HAP-1 (cell line): ENCODE results near the gene LYRM4.

Source experiments
- DNase-seq, 2 experiments: peaks; one replicate each; pipeline ENCODE4 v3.0.0-alpha.2; 2016 to 2020; ENCODE audit warnings: low spot score in 2 of 2
- H3K27me3 ChIP-seq: fragments of 250-450 bp; sonication (Bioruptor Pico); 2 replicates; pipeline ENCODE4 v1.5.1; 2020; ENCODE audit warnings: low read depth, mild to moderate bottlenecking, moderate library complexity
- H3K36me3 ChIP-seq: fragments of 250-450 bp; sonication (Bioruptor Pico); replicated peaks from 2 replicates; pipeline ENCODE4 v1.5.1; 2020; ENCODE audit warnings: mild to moderate bottlenecking
- H3K4me1 ChIP-seq: fragments of 250-450 bp; sonication (Bioruptor Pico); 2 replicates; pipeline ENCODE4 v1.5.1; 2020; ENCODE audit warnings: mild to moderate bottlenecking
- H3K4me3 ChIP-seq: fragments of 250-450 bp; sonication (Bioruptor Pico); 2 replicates; pipeline ENCODE4 v1.5.1; 2020; ENCODE audit warnings: mild to moderate bottlenecking, moderate library complexity
- H3K9me3 ChIP-seq: fragments of 250-450 bp; sonication (Bioruptor Pico); 2 replicates; pipeline ENCODE4 v1.5.1; 2020; ENCODE audit warnings: mild to moderate bottlenecking, moderate library complexity
- in situ Hi-C: fragments of 300-500 bp; cut with MboI; formaldehyde crosslinking; loops from 3 replicates; pipeline ENCODE4 v1.14.3; 2020; ENCODE audit warnings: low sequenced_read_pairs, inconsistent platforms, mixed read lengths

The LYRM4 gene

GRCh38 chr6:5203546-5203945, 57.2 kb downstream of the LYRM4 start:
- DNase-seq: no peak
- Histone ChIP-seq H3K27me3 (no peaks in the 10 kb centered on the region), H3K9me3 (no peaks in the 10 kb centered on the region), H3K4me3 (no peak overlapping the region), H3K4me1 (peaks cover 29% of the 10 kb centered on the region), H3K36me3 (peaks cover 3% of the 10 kb centered on the region; the same call in 1 of the 2 replicates)
- in situ Hi-C loops: no loop called here

GRCh38 chr6:5202941-5203340, 57.8 kb downstream of the LYRM4 start:
- Histone ChIP-seq H3K9me3 (no peaks in the 10 kb centered on the region), H3K4me3 (no peak overlapping the region), H3K4me1 (peaks cover 35% of the 10 kb centered on the region), H3K27me3 (no peaks in the 10 kb centered on the region), H3K36me3 (peaks cover 3% of the 10 kb centered on the region; the same call in 1 of the 2 replicates)
- in situ Hi-C loops: no loop called here
- no peak for DNase-seq

GRCh38 chr6:5202206-5202605, 58.5 kb downstream of the LYRM4 start:
- Histone ChIP-seq H3K27me3 (no peaks in the 10 kb centered on the region), H3K9me3 (no peaks in the 10 kb centered on the region), H3K36me3 (0 out of 2 replicates have a peak, but pooled peaks cover 3% of the 10 kb centered on the region), H3K4me3 (no peak overlapping the region), H3K4me1 (peaks cover 39% of the 10 kb centered on the region)
- DNase-seq: no peak
- in situ Hi-C loops: no loop called here

DNA sequence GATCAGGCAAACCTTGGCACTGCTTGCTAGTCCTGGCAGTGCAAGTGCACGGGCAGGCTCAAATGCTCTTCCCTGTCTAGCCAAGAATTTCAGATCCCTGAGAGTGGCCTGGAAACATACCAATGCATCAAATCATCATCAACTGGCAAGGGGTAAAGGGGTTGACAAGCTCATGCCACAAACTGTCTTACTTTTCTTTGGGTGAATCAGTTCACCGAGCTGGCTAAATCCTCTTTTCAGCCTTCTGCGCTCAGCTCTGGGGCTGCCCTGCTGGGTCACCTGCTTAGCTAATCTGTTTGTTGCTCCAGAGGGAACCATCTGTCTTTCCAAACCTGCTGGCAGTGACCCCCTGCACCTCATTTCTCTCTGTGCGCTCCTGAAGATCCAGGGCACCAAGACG, 59.5 kb downstream of the LYRM4 start:
- H3K36me3 ChIP-seq: no peaks in the 10 kb centered on the region; the same call in 1 of the 2 replicates
- DNase-seq: no peak
- no peak overlapping the region for H3K4me3 ChIP-seq
- H3K9me3 ChIP-seq: no peaks in the 10 kb centered on the region
- peaks cover 38% of the 10 kb centered on the region for H3K4me1 ChIP-seq
- in situ Hi-C loops: no loop called here
- no peaks in the 10 kb centered on the region for H3K27me3 ChIP-seq

DNA sequence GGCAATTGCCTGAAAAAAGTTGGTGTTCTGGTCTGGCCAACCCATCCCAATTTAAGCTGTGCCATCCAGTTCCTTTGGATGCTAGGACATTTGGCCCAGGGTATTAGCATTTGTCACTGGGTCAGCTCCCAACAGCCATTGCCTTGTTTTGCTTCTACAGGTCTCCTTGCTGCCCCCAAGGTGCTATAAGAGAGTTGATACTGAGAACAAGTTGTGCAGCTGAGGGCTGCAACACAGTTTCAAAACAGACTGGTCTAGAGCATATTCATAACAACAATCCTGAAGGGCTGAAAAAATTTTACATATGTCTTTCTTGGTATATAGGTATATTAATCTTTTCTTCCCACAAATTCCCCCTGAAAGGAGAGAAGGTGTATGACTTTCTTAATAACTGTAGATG, 61.0 kb downstream of the LYRM4 start:
- H3K9me3 ChIP-seq: no peaks in the 10 kb centered on the region
- no peaks in the 10 kb centered on the region for H3K27me3 ChIP-seq
- peaks cover 23% of the 10 kb centered on the region for H3K4me1 ChIP-seq
- H3K36me3 ChIP-seq: no peaks in the 10 kb centered on the region; the same call in 1 of the 2 replicates
- H3K4me3 ChIP-seq: no peak overlapping the region
- no peak for DNase-seq
- in situ Hi-C loops: no loop called here

DNA sequence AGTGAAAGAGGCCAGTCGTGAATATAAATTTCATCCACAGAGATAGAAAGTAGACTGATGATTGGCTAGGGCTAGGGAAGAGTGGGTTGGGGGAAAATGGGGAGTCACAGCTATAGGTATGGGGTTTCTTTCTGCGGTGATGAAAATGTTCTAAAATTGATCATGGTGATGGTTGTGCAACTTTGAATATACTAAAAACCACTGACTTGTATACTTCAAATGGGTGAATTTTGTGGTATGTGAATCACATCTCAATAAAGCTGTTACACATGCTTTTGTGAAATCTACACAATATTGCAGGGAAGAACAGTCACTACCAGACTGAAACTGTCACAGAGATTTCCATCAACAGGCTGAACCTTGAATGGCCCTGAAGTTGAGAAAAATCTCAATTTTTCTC, 61.5 kb downstream of the LYRM4 start:
- H3K9me3 ChIP-seq: no peaks in the 10 kb centered on the region
- H3K27me3 ChIP-seq: no peaks in the 10 kb centered on the region
- H3K4me3 ChIP-seq: no peak overlapping the region
- no peaks in the 10 kb centered on the region; the same call in 1 of the 2 replicates for H3K36me3 ChIP-seq
- no peak for DNase-seq
- peaks cover 19% of the 10 kb centered on the region for H3K4me1 ChIP-seq
- in situ Hi-C loops: no loop called here

DNA sequence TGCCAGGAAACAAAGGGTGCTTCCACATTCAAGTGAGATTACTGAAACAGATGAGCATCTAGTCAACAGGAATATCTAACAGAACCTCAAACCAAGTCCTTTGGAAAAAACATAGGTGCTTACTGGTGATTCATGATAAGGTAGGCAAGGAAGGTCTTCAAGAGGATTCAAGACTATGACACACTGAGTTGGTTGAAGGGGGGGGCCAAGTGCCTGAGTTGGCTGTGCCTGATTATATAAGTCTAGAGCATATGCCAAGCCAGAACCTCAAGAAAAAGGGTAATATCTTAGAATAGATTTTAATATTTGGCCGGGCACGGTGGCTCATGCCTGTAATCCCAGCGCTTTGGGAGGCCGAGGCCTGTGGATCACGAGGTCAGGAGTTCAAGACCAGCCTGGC, 63.7 kb downstream of the LYRM4 start:
- H3K4me1 ChIP-seq: peaks cover 17% of the 10 kb centered on the region
- no peak for DNase-seq
- in situ Hi-C loops: no loop called here

DNA sequence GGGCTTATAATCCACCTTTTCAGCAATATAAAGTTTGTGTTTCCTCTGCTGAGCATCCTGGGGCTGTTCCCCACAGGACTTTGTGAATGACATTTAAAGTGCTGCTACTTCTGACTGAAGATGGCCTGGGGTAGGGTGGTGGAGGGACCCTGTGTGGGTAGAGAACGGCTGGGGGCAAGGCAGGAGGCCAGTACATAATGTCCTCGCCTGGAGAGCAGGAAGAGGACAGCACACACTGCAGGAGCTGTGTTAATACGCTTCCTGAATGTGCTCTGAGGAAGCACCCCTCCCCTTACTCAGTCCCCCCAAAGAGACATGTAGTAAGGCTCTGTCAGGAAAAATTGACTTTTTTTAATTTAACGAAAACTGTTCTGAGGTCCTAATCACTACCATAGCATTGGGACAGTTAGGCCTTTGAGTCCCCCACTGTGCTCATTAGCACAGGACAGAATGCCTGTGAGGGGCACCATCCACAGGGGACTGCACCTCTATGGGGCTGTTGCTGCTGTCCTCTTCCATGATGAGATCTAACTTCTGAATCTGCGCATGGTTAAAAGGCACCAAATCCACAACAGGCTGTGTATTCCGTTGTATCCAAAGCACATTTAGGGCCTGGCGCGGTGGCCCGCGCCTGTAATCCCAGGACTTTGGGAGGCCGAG, 68.5 kb downstream of the LYRM4 start:
- Histone ChIP-seq H3K4me1 (no peaks in the 10 kb centered on the region; the same call in 1 of the 2 replicates), H3K9me3 (no peaks in the 10 kb centered on the region), H3K27me3 (no peaks in the 10 kb centered on the region), H3K36me3 (no peaks in the 10 kb centered on the region; the same call in 1 of the 2 replicates), H3K4me3 (no peak overlapping the region)
- DNase-seq: no peak
- in situ Hi-C loops: no loop called here

More for the DNA sequence above, 63.7 kb downstream of the LYRM4 start:
- Histone ChIP-seq H3K36me3 (no peaks in the 10 kb centered on the region; the same call in 1 of the 2 replicates), H3K27me3 (no peaks in the 10 kb centered on the region), H3K4me3 (no peak overlapping the region), H3K9me3 (no peaks in the 10 kb centered on the region)

DNA sequence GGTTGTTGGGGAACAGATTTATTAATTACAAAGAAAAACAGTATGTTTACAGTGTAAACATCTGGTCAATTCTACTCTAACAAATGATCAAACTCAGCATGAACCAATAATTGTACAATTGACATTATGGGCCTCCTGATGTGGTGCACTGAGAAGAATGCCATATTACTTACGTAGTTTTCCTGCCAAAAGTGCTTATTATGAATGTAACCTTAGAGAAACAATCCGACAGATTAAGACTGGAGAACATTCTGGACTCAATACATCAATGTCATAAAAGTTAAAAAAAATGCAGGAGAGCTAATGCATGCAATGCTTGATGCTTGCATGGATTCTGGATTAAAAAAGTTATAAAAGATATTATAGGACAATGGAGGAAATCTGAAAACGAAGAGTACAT, 69.0 kb downstream of the LYRM4 start:
- Histone ChIP-seq H3K36me3 (no peaks in the 10 kb centered on the region; the same call in 1 of the 2 replicates), H3K4me1 (no peaks in the 10 kb centered on the region; the same call in 1 of the 2 replicates), H3K27me3 (no peaks in the 10 kb centered on the region), H3K9me3 (no peaks in the 10 kb centered on the region), H3K4me3 (no peak overlapping the region)
- no peak for DNase-seq
- in situ Hi-C loops: no loop called here

DNA sequence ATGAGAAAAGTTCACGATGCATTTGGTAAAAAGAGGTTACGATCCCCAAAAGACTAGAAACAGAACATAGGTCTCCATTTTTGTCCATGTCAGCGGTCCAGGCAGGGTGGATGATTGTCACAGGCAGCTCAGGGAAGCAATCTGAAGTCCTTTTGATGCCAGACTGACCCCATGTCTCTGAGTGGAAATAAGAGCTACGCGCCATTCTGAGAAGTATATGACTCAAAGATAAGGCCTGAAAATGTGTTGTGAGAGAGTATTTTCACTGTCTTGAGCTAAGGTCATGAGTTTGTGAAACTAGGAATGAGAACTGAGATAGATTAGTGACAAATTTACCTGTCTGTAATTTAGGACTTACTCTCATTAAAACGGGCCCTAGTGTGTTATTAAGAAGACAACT, 69.5 kb downstream of the LYRM4 start:
- Histone ChIP-seq H3K36me3 (no peaks in the 10 kb centered on the region; the same call in 1 of the 2 replicates), H3K4me1 (no peaks in the 10 kb centered on the region; the same call in 1 of the 2 replicates), H3K27me3 (no peaks in the 10 kb centered on the region), H3K9me3 (no peaks in the 10 kb centered on the region), H3K4me3 (no peak overlapping the region)
- no peak for DNase-seq
- in situ Hi-C loops: no loop called here

- no peaks in the 10 kb centered on the region; the same call in 1 of the 2 replicates for H3K4me1 ChIP-seq
- no peaks in the 10 kb centered on the region for H3K9me3 ChIP-seq
- DNase-seq: no peak
- H3K27me3 ChIP-seq: no peaks in the 10 kb centered on the region
- in situ Hi-C loops: no loop called here
- no peaks in the 10 kb centered on the region for H3K36me3 ChIP-seq
- no peak overlapping the region for H3K4me3 ChIP-seq
Measured at GRCh38 chr6:5190507-5190906, 70.2 kb downstream of the LYRM4 start.

- no peaks in the 10 kb centered on the region; the same call in 1 of the 2 replicates for H3K4me1 ChIP-seq
- H3K9me3 ChIP-seq: no peaks in the 10 kb centered on the region
- no peak overlapping the region for H3K4me3 ChIP-seq
- in situ Hi-C loops: no loop called here
- no peak for DNase-seq
- H3K27me3 ChIP-seq: no peaks in the 10 kb centered on the region
- no peaks in the 10 kb centered on the region for H3K36me3 ChIP-seq
Measured at GRCh38 chr6:5188646-5189045, 72.1 kb downstream of the LYRM4 start.

GRCh38 chr6:5184878-5185277, 75.9 kb downstream of the LYRM4 start:
- in situ Hi-C loops: no loop called here
- H3K27me3 ChIP-seq: no peaks in the 10 kb centered on the region
- H3K4me1 ChIP-seq: no peaks in the 10 kb centered on the region
- no peaks in the 10 kb centered on the region for H3K9me3 ChIP-seq
- no peak overlapping the region for H3K4me3 ChIP-seq
- no peaks in the 10 kb centered on the region for H3K36me3 ChIP-seq
- DNase-seq: no peak

- Histone ChIP-seq H3K9me3 (no peaks in the 10 kb centered on the region), H3K4me3 (no peak overlapping the region), H3K36me3 (no peaks in the 10 kb centered on the region), H3K27me3 (no peaks in the 10 kb centered on the region), H3K4me1 (no peaks in the 10 kb centered on the region)
- in situ Hi-C loops: no loop called here
- no peak for DNase-seq
Measured at GRCh38 chr6:5184218-5184617, 76.5 kb downstream of the LYRM4 start.
